Measurements from ENCODE around the gene SLX4.

Gene SLX4

DNA sequence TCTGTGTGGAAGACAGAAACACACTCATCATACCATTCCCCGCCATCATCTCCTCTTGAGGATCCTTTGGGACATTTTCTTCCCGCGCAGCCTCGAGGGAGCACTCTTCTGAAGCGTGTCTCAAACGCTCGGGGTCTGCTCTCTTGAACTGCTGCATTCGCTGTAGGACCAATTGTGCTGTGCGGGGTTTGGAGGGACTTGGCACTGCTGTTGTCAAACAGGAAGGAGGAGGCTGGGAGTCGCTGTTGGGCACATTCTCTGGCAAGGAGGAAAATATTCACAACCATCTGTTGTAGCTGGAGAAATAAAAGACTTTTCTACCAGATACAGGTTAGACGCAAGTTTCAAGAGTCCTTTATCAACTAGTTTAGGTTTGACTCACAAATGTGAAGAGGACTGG lies 5.0 kb downstream of the SLX4 start:
- DNase-seq (ENCODE audit: low spot score), result no peak
- TF ChIP-seq, protein P1, sequence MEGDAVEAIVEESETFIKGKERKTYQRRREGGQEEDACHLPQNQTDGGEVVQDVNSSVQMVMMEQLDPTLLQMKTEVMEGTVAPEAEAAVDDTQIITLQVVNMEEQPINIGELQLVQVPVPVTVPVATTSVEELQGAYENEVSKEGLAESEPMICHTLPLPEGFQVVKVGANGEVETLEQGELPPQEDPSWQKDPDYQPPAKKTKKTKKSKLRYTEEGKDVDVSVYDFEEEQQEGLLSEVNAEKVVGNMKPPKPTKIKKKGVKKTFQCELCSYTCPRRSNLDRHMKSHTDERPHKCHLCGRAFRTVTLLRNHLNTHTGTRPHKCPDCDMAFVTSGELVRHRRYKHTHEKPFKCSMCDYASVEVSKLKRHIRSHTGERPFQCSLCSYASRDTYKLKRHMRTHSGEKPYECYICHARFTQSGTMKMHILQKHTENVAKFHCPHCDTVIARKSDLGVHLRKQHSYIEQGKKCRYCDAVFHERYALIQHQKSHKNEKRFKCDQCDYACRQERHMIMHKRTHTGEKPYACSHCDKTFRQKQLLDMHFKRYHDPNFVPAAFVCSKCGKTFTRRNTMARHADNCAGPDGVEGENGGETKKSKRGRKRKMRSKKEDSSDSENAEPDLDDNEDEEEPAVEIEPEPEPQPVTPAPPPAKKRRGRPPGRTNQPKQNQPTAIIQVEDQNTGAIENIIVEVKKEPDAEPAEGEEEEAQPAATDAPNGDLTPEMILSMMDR (IDR thresholded peaks at IDR 0.05; ENCODE audit: extremely low read depth, missing control alignments), result no peak

DNA sequence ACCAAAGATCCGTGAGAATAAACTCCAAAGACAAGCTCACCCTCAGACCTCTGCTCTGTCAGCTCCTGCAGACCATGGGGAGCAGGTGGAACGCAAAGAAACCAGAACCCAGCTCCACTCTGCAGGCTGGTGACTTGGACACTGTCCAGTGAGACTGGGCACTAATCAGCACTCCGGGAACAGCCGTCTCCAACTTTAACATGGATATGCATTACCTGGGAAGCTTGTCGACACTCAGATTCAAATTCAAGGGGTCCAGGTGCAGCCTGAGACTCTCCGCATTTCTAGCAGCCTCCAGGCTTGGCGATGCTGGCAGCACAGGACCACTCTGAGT lies 9.1 kb downstream of the SLX4 start:
- no peak for DNase-seq (ENCODE audit: low spot score)

DNA sequence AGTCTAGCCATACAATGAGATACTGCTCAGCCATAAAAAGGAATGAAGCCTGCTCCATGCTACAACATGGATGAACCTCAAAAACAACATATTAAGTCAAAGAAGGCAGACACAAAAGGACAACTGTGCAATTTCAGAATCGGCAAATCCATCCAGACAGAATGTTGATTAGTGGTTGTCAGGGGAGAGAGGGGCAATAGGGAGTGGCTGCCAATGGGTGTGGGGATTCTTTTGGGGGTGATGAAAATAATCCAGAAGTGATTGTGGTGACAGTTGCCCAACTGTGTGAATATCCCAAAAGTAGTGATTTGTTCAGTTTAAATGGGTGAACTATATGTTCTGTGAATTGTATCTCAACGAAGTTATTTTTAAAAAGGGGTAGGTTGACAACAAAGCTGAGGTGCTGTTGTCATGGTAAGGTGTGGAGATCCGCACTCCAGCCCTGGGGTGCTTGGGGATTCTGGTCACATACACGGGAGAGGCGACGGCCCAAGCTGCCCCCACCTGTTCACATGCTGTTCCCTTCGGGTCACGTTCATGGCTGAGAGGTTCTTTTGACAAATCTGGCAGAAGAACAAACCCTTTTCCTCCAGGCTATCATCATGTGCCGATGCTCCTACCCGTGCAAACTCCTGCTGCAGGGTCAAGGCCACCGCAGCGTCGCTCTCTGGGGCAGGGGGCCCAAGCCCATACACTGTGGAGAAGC lies 9.6 kb downstream of the SLX4 start:
- DNase-seq (ENCODE audit: low spot score), result no peak
- TF ChIP-seq, protein P1 (IDR thresholded peaks at IDR 0.05; ENCODE audit: extremely low read depth, missing control alignments), result no peak

More for the DNA sequence above, 9.1 kb downstream of the SLX4 start:
- TF ChIP-seq, protein P1 (IDR thresholded peaks at IDR 0.05; ENCODE audit: extremely low read depth, missing control alignments), result no peak

DNA sequence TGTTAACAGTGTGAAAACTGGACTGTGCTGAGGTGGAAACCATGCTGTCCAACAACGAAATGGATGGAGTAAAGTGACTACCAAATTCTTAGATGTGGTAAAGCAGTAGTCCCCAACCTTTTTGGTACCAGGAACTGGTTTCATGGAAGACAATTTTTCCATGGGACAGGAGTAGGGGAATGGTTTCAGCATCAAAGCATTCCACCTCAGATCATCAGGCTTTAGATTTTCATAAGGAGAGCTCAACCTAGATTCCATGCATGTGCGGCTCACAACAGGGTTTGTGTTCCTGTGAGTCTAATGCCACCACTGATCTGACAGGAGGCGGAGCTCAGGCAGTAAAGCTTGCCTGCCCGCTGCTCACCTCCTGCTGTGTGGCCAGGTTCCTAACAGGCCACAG lies 11.5 kb downstream of the SLX4 start:
- no peak for DNase-seq (ENCODE audit: low spot score)
- TF ChIP-seq, protein P1 (IDR thresholded peaks at IDR 0.05; ENCODE audit: extremely low read depth, missing control alignments), result no peak

DNA sequence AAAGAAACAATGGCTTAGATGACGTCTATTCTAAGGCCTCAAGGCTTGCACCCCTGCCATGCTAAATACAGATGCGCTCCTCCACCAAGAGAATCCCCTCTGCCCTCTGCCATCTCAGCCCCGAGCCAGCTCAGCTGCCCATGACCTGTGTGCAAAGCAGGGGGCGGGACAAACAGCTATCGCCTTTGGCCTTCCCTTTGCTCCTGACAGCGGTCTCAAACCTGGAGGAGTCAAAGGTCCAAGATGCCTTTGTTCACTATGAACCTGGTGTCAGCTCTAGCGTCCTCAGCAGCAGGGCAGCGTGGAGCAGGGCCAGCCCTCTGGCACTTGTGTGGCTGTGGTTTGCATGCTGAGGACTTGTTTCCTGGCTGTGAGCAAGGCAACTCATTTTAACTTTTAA lies 12.3 kb downstream of the SLX4 start:
- TF ChIP-seq, protein P1 (IDR thresholded peaks at IDR 0.05; ENCODE audit: extremely low read depth, missing control alignments), result no peak
- DNase-seq (ENCODE audit: low spot score), result no peak

GRCh38 chr16:3598236-3598635 lies 13.2 kb downstream of the SLX4 start:
- TF ChIP-seq, protein P1 (IDR thresholded peaks at IDR 0.05; ENCODE audit: extremely low read depth, missing control alignments), result no peak
- DNase-seq (ENCODE audit: low spot score), result no peak

DNA sequence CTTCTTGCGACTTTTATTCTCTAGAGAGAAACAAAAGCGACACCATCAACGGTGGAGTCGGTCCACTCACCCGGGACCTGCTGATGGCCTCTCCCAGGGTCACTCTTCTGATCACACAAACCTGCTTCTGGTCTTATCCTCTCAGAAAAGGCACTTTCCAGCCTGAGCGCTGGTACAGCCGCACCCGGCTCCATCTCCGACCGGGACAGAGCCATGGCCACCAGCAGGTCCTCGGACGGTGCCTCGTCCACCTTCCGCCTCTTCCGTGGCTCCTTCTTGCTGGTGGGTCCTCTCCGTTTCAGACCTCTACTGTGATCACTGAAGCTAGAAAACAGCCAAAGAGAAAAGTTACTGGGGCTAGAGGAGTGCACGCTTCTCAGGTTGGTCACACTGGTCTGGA lies 13.7 kb downstream of the SLX4 start:
- no peak for DNase-seq (ENCODE audit: low spot score)
- TF ChIP-seq, protein P1 (IDR thresholded peaks at IDR 0.05; ENCODE audit: extremely low read depth, missing control alignments), result no peak

Data from GM20000 (cell line).